HG03354 (cell line): ENCODE data around the gene OLA1.

Experiments
- ATAC-seq: cut with Tn5 transposase; IDR thresholded peaks from one replicate; pipeline ENCODE4 v1.9.1; 2021; ENCODE audit warnings: mild to moderate bottlenecking; ENCODE audit not compliant: unreplicated experiment, poor library complexity, severe bottlenecking

The OLA1 gene

DNA sequence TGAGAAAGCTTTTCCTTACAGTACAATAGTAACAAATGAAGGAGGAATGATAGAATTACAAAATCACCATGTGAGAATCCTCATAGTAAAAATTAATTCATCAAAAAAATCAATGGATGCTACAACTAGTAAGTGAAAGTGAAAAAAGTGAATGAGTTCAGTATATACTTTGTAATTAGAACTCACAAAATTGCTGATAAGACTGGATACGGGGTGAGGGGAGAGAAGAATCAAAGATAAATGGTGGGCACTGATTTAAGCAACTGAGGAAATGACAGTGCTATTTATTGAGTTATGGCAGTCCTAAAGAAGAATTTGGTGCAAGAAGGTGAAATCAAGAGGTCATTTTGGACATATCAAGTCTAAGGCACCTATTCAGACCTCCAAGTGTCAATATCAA lies 20.6 kb downstream of the OLA1 start:
- ATAC-seq: no peak

DNA sequence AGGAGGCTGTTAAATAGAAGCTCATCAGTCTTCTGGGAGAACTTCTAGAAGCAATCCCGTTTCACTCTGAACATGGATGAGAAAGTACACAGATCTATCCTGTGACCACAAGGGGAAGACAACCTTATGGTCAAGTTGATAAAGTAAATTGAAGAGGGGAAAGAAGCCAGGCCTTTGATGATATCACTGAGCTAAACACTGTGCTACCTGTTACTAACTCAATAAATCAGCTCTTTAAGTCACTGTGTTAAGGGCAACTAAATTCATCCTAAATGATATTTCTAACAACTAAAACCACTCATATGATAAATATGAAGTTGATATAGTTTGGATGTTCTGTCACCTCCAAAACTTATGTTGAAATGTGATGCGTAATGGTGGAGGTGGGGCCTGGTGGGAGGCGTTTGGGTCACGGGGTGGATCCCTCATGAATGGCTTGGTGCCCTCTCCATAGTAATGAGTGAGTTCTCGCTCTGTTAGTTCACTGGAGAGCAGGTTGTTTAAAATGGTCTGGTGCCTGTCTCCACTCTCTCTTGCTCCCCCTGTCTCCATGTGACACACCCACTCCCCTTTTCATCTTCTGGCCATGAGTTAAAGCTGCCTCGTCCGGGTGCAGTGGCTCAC lies 23.6 kb downstream of the OLA1 start:
- ATAC-seq: no peak

DNA sequence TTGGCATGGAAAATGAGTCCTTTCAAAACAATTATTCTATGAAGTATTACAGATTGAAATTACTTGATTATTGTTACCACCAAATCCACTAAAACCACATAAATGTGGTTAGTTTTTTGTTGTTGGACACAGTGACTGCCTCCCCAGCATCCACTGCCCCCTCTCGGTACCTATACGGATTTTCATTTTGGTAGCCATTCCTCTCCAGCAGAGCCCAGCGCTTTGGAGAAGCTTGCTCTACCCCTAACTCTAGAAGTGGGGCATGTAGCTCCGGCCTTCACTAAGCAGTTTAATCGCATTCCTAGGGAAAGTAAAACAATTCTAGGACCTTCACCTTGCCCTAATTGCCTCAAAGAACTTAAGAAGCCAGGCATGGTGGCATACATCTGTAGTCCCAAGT lies 24.2 kb downstream of the OLA1 start:
- no peak for ATAC-seq

DNA sequence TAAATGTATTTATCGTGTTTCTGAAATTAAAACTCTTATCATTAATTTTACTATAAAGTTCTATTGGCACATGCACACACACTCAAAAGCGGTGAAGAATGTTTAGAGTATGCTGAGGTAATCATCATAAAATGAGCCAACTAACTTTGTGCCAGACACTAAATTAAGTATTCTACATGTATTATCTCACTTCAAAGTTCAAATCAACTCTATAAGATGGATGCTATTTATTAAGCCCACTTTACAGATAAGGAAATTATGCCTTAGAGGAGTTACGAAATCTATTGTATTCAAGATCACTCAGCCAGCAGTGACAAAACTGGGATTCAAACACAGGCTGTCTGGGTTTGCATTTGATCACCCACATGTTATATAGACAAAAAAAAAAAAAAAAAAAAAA lies 24.9 kb downstream of the OLA1 start:
- ATAC-seq: no peak

DNA sequence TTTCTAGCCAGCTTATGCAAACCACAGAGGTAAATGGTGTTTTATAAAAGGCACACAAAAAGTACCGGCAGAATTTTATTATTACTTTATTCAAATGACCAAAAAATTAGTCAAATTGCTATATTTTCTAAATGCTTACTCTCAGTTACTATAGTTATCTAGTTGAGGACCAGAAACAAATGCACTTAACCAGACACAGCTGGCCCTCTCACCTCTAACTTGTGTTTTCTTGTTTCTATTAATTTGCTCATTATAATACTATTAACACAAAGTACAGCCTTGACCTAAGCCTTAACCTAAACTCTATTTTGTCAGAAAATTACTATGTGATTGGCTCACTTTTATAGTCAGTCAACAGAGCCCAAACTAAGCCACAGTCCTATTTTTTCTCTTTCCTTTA lies 26.2 kb downstream of the OLA1 start:
- ATAC-seq: no peak

DNA sequence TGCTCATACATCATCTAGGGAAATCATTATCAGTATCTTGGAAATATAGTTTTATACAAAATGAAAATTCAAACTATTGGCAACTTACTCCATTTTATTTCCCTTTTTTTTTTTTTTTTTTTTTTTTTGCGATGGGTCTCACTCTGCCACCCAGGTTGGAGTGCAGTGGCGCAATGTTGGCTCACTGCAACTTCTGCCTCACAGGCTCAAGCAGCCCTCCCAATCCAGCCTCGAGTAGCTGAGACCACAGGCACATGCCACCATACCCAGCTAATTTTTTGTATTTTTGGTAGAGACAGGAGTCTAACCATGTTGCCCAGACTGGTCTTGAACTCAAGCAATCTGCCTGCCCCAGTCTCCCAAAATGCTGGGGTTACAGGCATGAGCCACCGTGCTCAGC lies 29.0 kb downstream of the OLA1 start:
- no peak for ATAC-seq

DNA sequence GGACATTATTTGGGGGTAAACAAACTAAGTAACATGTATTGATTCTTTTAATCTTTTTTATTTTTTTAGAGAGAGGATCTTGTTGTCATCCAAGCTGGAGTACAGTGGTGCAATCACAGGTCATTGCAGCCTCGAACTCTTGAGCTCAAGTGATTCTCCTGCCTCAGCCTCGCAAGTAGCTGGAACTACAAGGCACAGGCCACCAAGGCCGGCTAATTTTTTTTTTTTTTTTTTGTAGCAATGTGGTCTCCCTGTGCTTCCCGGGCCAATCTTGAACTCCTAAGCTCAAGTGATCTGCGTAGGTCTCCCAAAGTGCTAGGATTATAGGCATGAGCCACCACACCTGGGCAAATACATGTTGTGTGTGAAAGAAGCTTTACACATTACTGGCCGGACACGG lies 29.6 kb downstream of the OLA1 start:
- no peak for ATAC-seq

DNA sequence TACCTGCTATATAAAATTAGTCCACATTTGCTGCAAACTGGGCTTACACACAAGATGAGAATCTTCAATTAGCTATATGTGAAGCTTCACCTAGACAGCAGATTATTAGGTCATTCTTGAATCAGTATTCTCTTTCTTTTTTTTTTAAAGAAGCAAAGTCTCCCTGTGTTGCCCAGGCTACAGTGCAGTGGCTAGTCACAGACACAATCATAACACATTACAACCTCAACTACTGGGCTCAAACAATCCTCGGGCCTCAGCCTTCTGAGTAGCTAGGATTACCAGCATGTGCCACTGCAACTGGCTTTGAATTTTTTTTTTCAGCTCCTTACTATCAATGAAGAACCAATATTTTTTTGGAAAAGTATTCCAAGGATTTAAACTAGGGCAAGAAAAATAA lies 30.5 kb downstream of the OLA1 start:
- ATAC-seq: no peak

DNA sequence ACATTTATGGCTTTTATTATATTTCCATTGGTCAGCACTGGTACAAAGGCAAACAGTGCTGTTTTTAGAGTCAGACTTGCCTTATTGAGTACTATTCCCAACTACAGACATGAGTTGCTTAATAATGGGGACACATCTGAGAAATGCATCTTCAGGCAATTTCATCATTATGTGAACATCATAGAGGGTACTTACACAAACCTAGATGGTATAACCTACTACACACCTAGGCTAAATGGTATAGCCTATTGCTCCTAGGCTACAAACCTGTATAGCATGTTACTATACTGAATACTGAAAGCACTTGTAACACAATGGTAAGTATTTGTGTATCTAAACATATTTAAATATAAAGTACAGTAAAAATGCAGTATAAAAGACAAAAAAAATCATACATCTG lies 36.4 kb downstream of the OLA1 start:
- ATAC-seq: no peak

DNA sequence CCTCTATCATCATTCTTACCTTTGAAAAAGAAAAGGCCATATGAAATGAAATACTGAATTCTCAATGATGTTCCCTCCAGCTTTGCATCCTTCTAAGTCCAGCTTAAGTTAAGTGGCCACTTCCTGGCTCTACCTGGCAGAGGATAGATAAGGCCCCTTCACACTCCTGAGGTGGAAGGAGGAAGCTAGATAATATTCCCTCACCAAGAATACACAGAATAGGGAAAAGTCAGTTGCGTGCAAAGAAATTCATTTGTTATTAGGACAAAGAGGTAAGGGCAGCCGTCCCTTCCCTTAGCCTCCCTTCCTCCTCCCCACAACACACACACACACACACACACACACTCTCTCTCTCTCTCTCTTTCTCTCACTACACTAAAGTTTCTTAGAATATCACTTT lies 37.5 kb downstream of the OLA1 start:
- ATAC-seq: no peak

DNA sequence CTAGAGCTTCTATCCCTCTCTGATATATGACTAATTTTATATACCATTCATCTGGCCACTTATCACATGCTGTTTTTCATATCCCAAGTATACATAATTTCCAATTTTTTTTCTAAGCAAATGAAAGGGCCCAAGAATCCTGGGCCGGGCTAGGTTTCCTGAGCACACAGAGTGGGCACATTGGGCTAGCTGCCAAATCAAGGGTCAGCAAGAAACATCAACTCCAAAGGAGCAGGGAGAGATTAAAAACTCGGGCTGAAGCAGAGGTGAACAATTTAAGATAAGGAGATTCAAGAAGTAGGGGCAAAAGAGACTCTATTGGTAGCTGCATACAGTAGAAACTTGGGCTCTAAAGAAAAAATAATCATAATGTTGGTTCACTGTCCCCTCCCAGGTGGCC lies 39.0 kb downstream of the OLA1 start:
- no peak for ATAC-seq

DNA sequence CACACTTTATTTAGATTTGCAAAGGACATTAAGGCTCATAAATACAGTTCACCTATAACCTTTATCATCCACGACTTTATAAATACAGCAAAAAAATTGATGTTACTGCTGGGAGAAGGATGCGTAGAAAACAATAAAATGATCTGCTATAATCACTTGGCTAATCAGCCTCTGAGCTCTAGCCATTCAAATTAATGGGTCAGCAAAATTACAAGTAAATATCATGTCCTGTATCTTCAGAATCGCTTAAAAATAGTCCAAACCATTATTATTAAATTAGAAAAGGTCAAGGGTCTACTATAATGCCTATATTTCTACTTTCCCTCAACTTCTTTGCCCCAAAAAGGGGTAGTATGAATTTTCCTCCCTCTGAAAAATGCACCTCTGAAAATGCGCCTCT lies 40.3 kb downstream of the OLA1 start:
- no peak for ATAC-seq

DNA sequence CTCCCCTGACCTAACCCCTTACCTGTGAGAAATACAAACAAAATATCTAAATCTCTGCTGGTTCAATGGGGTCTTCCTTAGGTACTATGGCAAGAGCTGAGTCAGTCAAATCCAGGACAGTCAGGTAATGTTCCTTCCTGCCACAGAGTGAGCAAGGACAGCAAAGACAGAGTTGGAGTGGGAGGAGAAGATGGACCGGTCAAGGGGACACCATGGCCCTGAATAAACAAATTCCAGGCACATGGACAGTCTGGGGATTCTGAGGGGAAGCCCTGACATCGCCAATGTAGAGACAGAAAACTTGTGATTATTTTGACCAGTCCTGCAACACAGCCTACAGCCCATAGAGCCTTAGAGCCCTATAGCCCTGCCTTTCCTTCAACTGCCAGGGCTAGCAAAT lies 42.8 kb downstream of the OLA1 start:
- no peak for ATAC-seq

DNA sequence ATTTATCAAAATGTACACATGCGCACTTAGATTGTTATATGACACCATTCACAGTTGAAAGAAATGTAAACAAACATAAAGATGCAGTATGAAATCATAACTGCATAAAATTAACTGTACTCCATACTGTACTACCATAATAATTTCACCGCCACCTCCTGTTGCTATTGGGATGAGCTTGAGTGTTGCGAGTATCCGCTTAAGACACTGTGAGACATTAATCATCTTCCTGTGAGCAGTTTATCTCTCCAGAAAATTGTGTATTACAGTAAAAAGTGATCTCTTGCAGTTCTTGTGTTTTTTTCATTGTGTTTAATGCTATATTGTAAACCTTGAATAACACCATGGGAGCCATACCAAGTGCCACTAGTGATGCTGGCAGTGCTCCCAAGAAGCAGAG lies 46.1 kb downstream of the OLA1 start:
- ATAC-seq: no peak

DNA sequence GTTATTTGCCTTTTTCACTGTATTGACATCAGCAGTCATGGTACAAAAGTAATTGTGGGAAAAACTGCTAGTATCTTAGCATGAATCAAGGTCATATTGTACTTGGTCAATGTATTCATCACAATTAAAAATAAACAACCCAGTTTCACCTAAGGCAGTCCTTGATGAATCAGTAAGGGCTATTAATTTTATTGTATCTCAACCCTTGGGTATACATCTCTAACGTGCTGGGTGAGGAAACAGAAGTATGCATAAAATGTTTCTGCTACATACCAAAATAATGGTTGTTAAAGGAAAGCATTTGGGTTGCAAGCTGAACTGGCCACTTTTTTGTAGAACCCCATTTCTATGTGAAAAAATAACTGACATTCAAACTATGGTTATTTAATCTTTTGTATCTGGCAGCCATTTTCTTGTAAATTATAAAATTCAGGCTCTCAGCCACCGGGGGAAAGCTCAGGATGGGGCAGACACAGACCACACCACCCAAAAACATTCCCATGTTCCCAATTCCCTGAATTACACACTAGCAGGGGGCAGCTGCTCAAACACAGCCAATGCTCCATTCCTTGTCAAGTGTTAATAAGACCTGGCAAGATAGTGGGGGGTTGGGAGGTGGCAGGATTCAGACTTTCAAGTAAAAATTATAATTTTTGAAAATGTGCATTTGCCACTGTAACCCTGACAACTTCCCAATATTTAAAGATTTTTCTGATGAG lies 49.3 kb downstream of the OLA1 start:
- no peak for ATAC-seq

DNA sequence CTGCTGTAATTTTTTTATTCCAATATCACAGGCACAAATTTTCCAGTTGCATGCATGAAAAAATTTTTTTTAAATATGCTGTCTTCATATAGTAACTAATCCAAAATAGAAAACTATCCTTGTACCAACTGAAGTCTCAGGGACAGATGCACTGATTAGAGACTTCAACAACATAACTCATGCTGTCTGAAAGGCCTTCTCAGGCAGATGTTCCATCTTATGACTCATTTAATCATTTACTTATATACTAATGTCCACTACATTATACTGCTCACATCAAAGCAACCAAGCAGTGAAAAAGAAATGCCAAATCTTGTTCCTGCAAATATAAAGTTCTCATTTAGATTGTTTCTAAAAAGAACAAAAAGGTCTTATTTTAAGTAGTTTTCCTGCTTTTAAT lies 53.1 kb downstream of the OLA1 start:
- ATAC-seq: no peak

DNA sequence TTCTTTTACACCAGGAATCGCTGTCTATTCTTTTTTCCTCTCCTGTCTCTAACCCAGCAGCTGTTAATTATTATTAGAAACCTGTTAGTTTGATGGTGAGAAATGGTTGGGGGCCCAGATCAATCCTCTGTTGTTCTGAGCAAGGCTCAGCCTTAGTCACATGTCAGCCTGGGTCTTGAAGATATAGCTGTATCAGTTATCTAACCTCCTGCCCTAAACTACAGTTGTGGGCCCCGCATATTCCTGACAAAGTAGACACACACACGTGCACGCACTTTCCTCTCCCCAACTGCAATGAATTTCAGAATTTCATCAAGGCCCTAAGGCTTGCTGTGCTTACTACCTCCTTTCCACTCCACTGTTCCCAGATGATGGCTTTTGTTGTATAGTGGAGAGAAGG lies 54.6 kb downstream of the OLA1 start:
- ATAC-seq: no peak

DNA sequence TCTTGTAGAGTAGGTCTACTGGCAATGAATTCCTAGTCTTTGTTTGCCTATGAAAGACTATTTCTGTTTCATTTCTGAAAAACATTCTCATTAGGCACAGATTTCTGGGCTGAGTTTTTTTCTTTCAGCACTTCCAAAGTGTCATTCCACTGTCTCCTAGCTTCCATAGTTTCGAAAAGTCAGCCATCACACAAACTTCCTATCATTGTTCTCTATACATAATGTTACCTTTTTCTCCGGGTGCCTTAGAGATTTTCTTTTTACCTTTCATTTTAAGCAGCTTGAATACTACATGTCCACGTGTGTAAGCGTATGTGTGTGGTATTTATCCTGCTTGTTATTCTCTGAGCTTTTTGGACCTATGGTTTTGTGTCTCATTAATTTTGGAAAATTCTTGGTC lies 55.7 kb downstream of the OLA1 start:
- ATAC-seq: no peak

DNA sequence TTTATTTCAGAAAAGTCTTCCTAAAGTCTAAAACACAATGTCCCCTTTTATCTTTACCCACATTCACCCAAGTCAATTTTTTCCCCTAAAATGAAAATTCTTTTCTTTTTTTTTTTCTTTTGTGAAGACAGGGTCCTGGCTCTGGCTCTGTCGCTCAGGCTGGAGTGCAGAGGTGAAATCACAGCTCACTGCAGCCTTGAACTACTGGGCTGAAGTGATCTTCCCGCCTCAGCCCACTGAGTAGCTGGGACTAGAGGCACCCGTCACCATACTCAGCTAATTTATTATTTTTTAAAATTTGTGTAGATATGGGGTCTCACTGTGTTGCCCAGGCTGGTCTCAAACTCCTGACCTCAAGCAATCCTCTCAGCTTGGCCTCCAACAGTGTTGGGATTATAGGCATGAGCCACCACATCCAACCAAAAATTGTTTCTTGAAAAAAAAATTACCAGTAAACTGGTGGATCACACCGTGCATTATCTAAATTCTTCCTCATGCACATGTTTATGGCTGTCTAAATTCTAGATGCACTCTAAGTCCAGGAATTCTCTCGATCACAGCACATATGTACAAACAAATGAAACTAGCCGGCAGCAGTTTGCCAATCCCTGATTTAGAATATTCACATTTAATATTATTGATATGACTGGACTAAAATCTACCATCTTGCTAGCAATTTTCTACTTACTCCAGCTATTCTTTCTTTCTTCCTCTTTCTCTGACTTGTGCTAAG lies 56.8 kb downstream of the OLA1 start:
- ATAC-seq: no peak

DNA sequence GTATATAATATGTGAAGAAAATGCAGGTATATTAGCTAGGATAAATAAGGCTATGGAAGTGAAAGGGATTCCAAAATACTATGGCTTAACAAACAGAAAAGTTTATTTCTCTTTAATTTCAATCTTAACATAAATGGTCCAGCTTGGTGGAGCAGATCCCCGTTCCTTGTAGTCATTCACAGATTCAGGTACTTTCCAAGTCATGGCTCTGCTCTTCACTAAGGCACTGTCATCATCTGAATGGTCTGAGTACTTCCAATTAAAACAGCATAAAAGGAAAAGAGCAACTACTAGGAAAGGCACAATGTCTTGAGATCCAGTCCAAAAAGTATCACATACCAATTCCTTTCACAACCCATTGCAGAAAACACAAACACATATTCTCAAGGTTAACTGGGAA lies 63.4 kb downstream of the OLA1 start:
- ATAC-seq: no peak

DNA sequence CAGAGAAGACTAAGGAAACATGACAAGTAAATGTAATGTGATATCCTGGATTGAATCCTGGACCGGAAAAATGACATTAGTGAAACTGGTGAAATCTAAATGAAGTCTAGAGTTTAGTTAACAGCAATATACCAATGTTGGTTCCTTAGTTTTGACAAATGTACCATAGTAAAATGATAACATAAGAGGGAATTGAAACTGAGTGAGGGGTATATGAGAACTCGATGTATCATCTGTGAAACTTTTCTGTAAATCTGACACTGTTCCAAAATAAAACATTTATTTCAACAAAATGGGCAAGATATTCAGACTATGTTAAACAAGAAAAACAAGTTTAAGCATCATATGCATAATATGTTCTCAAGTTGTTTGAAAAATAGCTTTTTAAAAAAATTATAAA lies 63.8 kb downstream of the OLA1 start:
- ATAC-seq: no peak
